HepG2 (cell line): ENCODE results near the gene PGA3. TPM values are rescaled to one million over a fixed set of nuclear protein-coding genes. Genes with fewer than 3 reads are reported as not detected.

ENCODE experiments used
- FOSL2 ChIP-seq: sonication (generic); formaldehyde crosslinking; IDR thresholded peaks from 2 replicates; pipeline ENCODE4 v1.4.0; 2020; ENCODE audit warnings: missing genetic modification reagents
- FOXA3 ChIP-seq: IDR thresholded peaks from 2 replicates; pipeline ENCODE4 v1.6.1; 2016; ENCODE audit warnings: missing genetic modification reagents, missing compliant biosample characterization
- GATAD1 ChIP-seq: IDR thresholded peaks from 2 replicates; pipeline ENCODE4 v1.6.1; 2016; ENCODE audit warnings: missing genetic modification reagents, missing compliant biosample characterization
- HNF1A ChIP-seq, 2 experiments: sonication (generic) in 1 of 2; formaldehyde crosslinking in 1 of 2; IDR thresholded peaks; 2 replicates each; pipeline versions ENCODE4 v1.4.0 to v1.6.1; 2016 to 2020; ENCODE audit warnings: borderline replicate concordance in 1 of 2, low read depth in 1 of 2, mild to moderate bottlenecking in 1 of 2, missing genetic modification reagents in 1 of 2
- KLF16 ChIP-seq, 2 experiments: sonication (generic) in 1 of 2; formaldehyde crosslinking in 1 of 2; IDR thresholded peaks; 2 replicates each; pipeline versions ENCODE4 v1.6.1 to v1.8.0; 2016 to 2023; ENCODE audit warnings: missing genetic modification reagents in 2 of 2, missing compliant biosample characterization in 1 of 2
- POGK ChIP-seq: sonication (generic); formaldehyde crosslinking; conservative IDR thresholded peaks from 2 replicates; pipeline ENCODE4 v1.8.0; 2022; ENCODE audit warnings: mild to moderate bottlenecking, moderate library complexity, missing genetic modification reagents
- RBM39 ChIP-seq: fragments of 200-400 bp; formaldehyde crosslinking; IDR thresholded peaks from one replicate; pipeline ENCODE4 v1.6.1; 2018; ENCODE audit warnings: antibody characterized with exemption, mild to moderate bottlenecking, low read depth, low read length; ENCODE audit not compliant: poor library complexity, severe bottlenecking
- REXO4 ChIP-seq: sonication (generic); formaldehyde crosslinking; IDR thresholded peaks from 2 replicates; pipeline ENCODE4 v1.8.0; 2022; ENCODE audit warnings: missing genetic modification reagents, mild to moderate bottlenecking, borderline replicate concordance
- SP140L ChIP-seq: sonication (generic); formaldehyde crosslinking; IDR thresholded peaks from 2 replicates; pipeline ENCODE4 v1.4.0; 2020; ENCODE audit warnings: missing genetic modification reagents, borderline replicate concordance
- TMF1 ChIP-seq: sonication (generic); formaldehyde crosslinking; IDR thresholded peaks from 2 replicates; pipeline ENCODE4 v1.8.1; 2022; ENCODE audit warnings: low read depth, missing genetic modification reagents
- ZNF124 ChIP-seq: sonication (generic); formaldehyde crosslinking; IDR thresholded peaks from 2 replicates; pipeline ENCODE4 v1.4.0; 2020; ENCODE audit warnings: missing genetic modification reagents
- ZNF296 ChIP-seq: sonication (generic); formaldehyde crosslinking; conservative IDR thresholded peaks from 2 replicates; pipeline ENCODE4 v1.5.0; 2020; ENCODE audit warnings: mild to moderate bottlenecking, missing genetic modification reagents
- ZNF383 ChIP-seq: sonication (generic); formaldehyde crosslinking; IDR thresholded peaks from 2 replicates; pipeline ENCODE4 v1.4.0; 2020; ENCODE audit warnings: missing genetic modification reagents, mild to moderate bottlenecking, borderline replicate concordance
- ZNF773 ChIP-seq: sonication (generic); formaldehyde crosslinking; IDR thresholded peaks from 2 replicates; pipeline ENCODE4 v1.4.0; 2020; ENCODE audit warnings: missing genetic modification reagents, borderline replicate concordance
- ZNF878 ChIP-seq: sonication (generic); formaldehyde crosslinking; IDR thresholded peaks from 2 replicates; pipeline ENCODE4 v1.8.1; 2023; ENCODE audit warnings: mild to moderate bottlenecking, missing genetic modification reagents, moderate library complexity
- ZZZ3 ChIP-seq: sonication (generic); formaldehyde crosslinking; IDR thresholded peaks from 2 replicates; pipeline ENCODE4 v1.4.0; 2020; ENCODE audit warnings: missing genetic modification reagents, mild to moderate bottlenecking, borderline replicate concordance
- polyA plus RNA-seq, 8 experiments: library from polyadenylated mRNA; depleted of rRNA in 3 of 8; stranded (reverse) in 7 of 8; unstranded in 1 of 8; fragments of >200 nt; fragmentation: Illumina TruSeq in 4 of 8; extraction: Trizol in 4 of 8; gene quantifications; 2 replicates each; pipeline versions ENCODE4 v1.2.1 to v1.2.3, GENCODE V29; 2011 to 2016; ENCODE audit warnings: low read depth in 4 of 8, missing spikeins in 1 of 8, mixed read lengths in 1 of 8; ENCODE audit not compliant: insufficient read depth in 1 of 8
- total RNA-seq, 5 experiments: library from RNA; depleted of rRNA; stranded (reverse); fragments of >200 nt; fragmentation: Illumina TruSeq; extraction: Trizol; gene quantifications; 2 replicates each; pipeline ENCODE4 v1.2.3, GENCODE V29; 2016; ENCODE audit warnings: low read depth in 1 of 5

The PGA3 gene
- total and polyA plus RNA-seq, 2 of the 13 experiments (the other 11 are each of a cell fraction or from before 2014, with no cell fraction given): not detected

DNA sequence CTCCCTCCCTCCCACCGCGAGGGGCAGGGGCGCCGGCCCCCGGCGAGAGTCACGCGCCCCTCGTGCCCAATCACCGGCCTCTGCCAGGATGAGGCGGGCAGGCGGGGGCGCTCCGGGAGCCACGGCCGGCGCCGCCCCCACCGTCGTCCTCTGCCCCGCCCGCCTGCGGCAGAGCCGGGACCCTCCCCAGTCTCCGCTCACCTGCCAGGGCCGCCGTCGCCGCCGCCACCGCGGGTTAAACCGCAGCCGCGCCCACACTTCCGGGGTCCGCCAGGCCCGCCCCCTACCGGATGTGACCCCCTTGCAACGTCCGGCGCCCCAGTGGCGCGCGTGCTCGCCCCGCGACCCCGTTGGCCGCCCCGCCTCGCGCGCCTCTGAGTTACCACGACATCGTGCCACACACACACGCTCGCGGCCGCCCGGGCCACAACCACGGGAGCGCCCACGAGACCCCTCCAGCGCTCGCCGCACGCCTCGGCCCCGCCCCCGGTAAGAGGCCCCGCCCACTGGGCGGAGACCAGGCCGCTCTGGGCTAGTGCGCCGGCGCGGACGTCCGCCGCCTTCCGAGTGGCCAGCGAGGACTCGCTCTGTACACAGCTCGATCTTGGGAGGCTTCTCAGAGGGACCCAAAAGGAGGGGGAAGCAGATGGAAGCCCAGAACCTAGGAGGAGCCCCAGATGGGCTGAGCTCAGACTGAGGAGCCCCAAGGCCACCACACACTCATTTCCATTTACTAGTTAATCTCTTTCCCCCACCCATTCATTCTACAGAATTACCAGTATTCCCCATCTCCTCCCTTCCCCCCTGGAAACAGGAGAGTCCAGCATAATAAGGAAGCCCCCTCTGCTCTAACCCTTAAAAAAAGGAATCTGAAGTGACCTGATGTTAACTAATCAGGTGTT is 41.9 kb upstream of the PGA3 start, which contains the start of gene VPS37C (continued):
- 0 out of 2 replicates have a peak, but pooled peaks have one; percentile 22 for TF ChIP-seq REXO4 (CRISPR knock-in tag)
- peak; percentile 51; the same call in 1 of the 2 replicates for TF ChIP-seq ZZZ3 (CRISPR knock-in tag)
- no peak for TF ChIP-seq ZNF296 (CRISPR knock-in tag)
- TF ChIP-seq RBM39: peak; percentile 62
- TF ChIP-seq HNF1A (IDR thresholded peaks at IDR 0.05; ENCODE audit: low read depth): no peak
- TF ChIP-seq HNF1A (CRISPR knock-in tag; IDR thresholded peaks at IDR 0.05; ENCODE audit: borderline replicate concordance): 0 out of 2 replicates have a peak, but pooled peaks have one; percentile 46
- no peak for TF ChIP-seq ZNF124 (CRISPR knock-in tag)
- 0 out of 2 replicates have a peak, but pooled peaks have one; percentile 59 for TF ChIP-seq ZNF383 (CRISPR knock-in tag)
- TF ChIP-seq TMF1 (CRISPR knock-in tag): no peak
- 0 out of 2 replicates have a peak, but pooled peaks have one; percentile 13 for TF ChIP-seq SP140L (CRISPR knock-in tag)
- peak; percentile 59 for TF ChIP-seq FOXA3 (CRISPR knock-in tag)
- TF ChIP-seq GATAD1 (CRISPR knock-in tag): peak; percentile 60; the same call in 1 of the 2 replicates
- 0 out of 2 replicates have a peak, but pooled peaks have one; percentile 2 for TF ChIP-seq FOSL2 (CRISPR knock-in tag)
- 0 out of 2 replicates have a peak, but pooled peaks have one; percentile 25 for TF ChIP-seq ZNF773
- TF ChIP-seq ZNF878 (CRISPR knock-in tag): 0 out of 2 replicates have a peak, but pooled peaks have one; percentile 54
- TF ChIP-seq KLF16 (CRISPR knock-in tag; IDR thresholded peaks at IDR 0.05): peak in 1 of 2 experiments; percentile 13; a peak in 1 of 4 replicates
- TF ChIP-seq POGK (CRISPR knock-in tag): peak; percentile 86
